ENCODE measurements around the gene TMEM74B.
"Not testable (repeated sequence)": the region's sequence is repeated elsewhere in the genome, so short reads cannot be mapped to it uniquely, and the experiment has no call there.

DNA sequence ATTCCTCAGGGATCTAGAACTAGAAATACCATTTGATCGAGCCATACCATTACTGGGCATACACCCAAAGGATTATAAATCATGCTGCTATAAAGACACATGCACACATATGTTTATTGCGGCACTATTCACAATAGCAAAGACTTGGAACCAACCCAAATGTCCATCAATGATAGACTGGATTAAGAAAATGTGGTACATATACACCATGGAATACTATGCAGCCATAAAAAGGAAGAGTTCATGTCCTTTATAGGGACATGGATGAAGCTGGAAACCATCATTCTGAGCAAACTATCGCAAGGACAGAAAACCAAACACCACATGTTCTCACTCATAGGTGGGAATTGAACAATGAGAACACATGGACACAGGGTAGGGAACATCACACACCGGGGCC, 38.0 kb upstream of the TMEM74B start:
- TF ChIP-seq, protein P1, sequence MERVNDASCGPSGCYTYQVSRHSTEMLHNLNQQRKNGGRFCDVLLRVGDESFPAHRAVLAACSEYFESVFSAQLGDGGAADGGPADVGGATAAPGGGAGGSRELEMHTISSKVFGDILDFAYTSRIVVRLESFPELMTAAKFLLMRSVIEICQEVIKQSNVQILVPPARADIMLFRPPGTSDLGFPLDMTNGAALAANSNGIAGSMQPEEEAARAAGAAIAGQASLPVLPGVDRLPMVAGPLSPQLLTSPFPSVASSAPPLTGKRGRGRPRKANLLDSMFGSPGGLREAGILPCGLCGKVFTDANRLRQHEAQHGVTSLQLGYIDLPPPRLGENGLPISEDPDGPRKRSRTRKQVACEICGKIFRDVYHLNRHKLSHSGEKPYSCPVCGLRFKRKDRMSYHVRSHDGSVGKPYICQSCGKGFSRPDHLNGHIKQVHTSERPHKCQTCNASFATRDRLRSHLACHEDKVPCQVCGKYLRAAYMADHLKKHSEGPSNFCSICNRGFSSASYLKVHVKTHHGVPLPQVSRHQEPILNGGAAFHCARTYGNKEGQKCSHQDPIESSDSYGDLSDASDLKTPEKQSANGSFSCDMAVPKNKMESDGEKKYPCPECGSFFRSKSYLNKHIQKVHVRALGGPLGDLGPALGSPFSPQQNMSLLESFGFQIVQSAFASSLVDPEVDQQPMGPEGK (tag by site-specific recombination; IDR thresholded peaks at IDR 0.05) = not testable (repeated sequence)
- TF ChIP-seq, protein P2, sequence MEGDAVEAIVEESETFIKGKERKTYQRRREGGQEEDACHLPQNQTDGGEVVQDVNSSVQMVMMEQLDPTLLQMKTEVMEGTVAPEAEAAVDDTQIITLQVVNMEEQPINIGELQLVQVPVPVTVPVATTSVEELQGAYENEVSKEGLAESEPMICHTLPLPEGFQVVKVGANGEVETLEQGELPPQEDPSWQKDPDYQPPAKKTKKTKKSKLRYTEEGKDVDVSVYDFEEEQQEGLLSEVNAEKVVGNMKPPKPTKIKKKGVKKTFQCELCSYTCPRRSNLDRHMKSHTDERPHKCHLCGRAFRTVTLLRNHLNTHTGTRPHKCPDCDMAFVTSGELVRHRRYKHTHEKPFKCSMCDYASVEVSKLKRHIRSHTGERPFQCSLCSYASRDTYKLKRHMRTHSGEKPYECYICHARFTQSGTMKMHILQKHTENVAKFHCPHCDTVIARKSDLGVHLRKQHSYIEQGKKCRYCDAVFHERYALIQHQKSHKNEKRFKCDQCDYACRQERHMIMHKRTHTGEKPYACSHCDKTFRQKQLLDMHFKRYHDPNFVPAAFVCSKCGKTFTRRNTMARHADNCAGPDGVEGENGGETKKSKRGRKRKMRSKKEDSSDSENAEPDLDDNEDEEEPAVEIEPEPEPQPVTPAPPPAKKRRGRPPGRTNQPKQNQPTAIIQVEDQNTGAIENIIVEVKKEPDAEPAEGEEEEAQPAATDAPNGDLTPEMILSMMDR (tag by site-specific recombination; IDR thresholded peaks at IDR 0.05) = not testable (repeated sequence)
- TF ChIP-seq ZNF10 (tag by site-specific recombination; IDR thresholded peaks at IDR 0.05); ZNF670 (tag by site-specific recombination; IDR thresholded peaks at IDR 0.05; ENCODE audit: low read depth); ZNF274 (IDR thresholded peaks at IDR 0.05; ENCODE audit: low read length); ZNF274 (tag by site-specific recombination; IDR thresholded peaks at IDR 0.05; ENCODE audit: borderline replicate concordance); YY1 (tag by site-specific recombination; IDR thresholded peaks at IDR 0.05); REST (tag by site-specific recombination; IDR thresholded peaks at IDR 0.05); ZNF785 (tag by site-specific recombination; IDR thresholded peaks at IDR 0.05): not testable (repeated sequence)
- TF ChIP-seq, protein P3, sequence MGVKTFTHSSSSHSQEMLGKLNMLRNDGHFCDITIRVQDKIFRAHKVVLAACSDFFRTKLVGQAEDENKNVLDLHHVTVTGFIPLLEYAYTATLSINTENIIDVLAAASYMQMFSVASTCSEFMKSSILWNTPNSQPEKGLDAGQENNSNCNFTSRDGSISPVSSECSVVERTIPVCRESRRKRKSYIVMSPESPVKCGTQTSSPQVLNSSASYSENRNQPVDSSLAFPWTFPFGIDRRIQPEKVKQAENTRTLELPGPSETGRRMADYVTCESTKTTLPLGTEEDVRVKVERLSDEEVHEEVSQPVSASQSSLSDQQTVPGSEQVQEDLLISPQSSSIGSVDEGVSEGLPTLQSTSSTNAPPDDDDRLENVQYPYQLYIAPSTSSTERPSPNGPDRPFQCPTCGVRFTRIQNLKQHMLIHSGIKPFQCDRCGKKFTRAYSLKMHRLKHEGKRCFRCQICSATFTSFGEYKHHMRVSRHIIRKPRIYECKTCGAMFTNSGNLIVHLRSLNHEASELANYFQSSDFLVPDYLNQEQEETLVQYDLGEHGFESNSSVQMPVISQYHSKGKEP (tag by site-specific recombination; IDR thresholded peaks at IDR 0.05) = not testable (repeated sequence)
- TF ChIP-seq, protein P4, sequence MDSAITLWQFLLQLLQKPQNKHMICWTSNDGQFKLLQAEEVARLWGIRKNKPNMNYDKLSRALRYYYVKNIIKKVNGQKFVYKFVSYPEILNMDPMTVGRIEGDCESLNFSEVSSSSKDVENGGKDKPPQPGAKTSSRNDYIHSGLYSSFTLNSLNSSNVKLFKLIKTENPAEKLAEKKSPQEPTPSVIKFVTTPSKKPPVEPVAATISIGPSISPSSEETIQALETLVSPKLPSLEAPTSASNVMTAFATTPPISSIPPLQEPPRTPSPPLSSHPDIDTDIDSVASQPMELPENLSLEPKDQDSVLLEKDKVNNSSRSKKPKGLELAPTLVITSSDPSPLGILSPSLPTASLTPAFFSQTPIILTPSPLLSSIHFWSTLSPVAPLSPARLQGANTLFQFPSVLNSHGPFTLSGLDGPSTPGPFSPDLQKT (IDR thresholded peaks at IDR 0.05; ENCODE audit: borderline replicate concordance, low read depth, low read length) = not testable (repeated sequence)
